Stimulated activated CD4-positive, alpha-beta T cell treated with anti-CD3 and anti-CD28 coated beads, Interleukin-2, amount 100 ng/mL, for 48 hours (primary cell): Measurements from ENCODE around the gene IFFO2.
"Not testable (repeated sequence)": the region's sequence is repeated elsewhere in the genome, so short reads cannot be mapped to it uniquely, and the experiment has no call there.

Experiments
- DNase-seq, 2 donors: peaks; one replicate each; pipeline ENCODE4 v3.0.0-alpha.2; 2020

Gene IFFO2

DNA sequence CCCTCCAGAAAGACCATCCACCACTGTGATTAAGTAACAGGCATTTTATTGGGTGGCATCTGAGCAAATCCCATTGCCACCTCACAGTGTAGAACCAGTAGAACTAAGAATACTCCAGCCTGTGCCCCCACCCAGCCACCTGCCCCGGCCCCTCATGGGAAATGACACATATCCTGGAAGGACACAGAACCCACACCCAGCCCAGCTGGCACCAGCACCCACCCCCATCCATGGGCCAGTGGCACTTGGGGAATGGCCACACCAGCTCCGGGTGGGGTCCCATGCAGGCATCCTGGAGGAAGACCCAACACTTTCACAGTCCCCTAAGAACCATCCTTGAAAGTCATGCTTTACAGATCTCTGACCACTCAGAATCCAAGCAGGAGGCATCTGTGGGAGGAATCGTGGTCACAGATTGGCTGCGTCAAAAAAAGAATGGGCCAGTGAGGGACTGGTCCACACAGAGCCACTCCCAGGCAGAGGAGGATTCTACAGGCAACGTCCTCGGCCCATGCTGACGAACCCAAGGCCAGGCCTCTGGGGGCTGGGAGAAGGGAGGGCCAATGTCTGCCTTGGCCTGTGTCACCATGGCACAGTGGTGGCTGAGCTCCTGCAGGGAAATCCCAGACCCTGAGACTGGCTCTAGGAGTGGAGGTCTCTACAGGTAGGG, 84.9 kb downstream of the IFFO2 start:
- no peak for DNase-seq

- DNase-seq = no peak
Observed at GRCh38 chr1:18870957-18871356, 85.5 kb downstream of the IFFO2 start.

DNA sequence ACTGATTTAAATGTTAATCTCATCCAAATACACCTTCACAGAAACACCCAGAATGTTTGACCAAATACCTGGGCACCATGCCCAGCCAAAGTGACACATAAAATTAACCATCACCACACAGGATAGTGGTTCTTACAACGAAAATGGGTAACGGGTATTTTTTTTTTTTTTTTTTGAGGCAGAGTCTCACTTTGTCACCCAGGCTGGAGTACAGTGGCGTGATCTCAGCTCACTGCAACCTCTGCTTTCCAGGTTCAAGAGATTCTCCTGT, 85.9 kb downstream of the IFFO2 start:
- not testable (repeated sequence) for DNase-seq

DNA sequence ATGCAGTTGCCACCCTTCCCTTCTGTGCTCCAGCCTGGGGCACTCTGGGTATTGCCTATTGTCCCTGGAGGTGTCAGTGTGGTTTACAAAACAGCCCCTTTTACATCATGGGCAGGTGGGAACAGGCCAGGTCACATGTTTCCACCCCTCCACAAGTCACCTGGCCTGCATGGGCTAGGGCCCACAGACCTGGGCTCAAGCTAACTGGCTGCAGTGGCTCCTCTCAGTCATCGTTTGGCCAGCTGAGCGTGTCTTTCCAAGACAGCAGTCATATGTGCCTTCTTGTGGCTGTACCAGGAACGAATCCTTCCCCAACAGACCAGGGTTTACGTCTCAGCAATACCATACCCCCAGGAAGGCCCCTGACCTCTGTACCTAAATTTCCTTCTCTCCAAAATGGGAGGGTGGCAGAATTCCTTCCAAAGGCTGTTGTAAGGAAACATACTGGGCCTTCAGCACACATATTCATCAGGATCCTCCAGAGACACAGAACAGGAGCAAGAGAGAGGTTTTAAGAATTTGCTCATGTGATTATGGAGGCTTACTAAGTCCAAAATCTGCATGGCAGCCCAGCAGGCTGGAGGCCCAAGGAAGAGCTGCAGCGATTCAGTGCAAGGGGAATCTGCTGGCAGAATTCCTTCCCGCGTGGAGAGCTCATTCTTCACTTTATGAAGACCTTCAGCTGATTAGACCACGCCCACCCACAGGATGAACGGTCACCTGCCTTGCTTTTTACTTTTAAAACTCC, 86.5 kb downstream of the IFFO2 start:
- DNase-seq = no peak

DNA sequence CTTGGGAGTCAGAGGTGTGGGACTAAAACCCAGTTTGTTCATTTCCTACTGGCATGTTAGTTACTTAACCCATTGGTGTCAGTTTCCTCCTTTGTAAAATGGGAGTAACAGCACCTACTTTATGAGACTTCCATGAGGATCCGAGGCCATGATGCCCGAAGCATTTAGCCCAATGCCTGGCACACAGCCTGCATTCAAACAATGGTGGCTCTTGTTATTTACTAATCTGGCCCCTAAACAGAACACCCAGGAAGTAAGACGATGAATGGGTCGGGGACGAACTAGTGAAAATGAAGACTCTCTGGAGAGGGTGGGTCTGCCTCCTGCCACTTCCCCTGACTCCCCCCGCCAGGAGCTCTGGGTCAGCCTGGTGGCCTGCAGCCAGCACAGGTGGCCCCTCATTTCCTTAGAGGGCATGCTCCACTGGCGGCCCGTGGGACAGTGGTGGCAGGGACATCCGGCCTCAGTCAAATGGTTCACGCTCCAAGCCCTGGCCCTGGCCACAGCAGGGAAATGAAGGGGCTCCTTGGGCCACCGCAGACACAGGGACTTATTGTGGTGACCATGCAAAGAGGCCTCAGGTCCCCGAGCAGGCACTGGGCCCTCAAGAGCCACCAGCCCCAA, 87.6 kb downstream of the IFFO2 start:
- no peak for DNase-seq

DNA sequence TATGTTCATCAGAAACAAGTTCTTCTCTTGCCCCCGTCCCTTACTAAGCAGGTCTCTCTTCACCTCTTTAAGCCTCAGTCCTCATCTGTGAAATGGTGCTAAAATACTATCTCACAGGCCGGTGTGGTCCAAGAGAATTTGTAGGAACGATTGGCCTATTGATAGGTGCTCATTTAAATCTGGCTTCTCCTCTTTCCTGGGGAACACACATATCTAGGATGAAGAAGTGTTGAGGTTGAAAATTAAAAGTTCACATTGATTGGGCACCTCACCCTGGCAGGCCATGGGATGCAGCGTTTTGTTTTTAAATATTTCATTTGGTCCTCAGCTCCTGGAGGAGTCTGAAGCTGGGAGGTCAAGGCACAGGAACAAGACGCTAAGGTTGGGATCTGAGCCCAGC, 88.1 kb downstream of the IFFO2 start:
- no peak for DNase-seq

GRCh38 chr1:18866846-18867245, 89.6 kb downstream of the IFFO2 start:
- DNase-seq = no peak

DNA sequence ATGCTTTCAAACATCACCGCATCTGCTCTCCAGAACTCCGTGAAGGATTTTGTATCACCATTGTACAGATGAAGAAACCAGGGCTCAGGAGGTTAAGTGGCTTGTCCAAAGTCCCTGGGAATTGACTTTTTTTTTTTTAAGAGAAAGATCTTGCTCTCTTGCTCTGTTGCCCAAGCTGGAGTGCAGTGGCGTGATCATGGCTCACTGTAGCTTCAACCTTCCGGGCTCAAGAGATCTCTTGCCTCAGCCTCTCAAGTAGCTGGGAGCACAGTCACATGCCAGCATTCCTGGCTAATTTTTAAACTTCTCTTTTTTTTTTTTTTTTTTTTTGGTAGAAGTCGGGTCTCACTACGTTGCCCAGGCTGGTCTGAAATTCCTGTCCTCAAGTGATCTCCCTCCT, 90.2 kb downstream of the IFFO2 start:
- no peak for DNase-seq

DNA sequence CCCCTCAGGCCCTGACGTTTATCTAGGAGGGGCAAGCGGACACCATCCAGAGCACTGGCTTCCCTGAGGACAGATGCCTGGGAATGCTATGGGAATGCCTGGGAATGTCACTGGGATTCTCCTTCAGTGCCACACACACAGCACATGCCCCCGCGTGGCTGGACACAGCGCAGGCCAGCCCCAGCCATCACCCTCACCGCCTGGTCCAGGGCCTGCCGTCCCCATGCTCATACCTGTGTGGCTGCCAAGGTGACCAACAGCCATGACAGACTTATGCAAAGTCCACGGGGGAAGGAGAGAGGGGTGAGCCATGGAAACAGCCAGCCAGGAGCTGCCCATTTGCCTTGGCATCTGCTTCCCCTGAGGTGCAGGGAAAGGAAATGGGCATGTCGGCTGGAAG, 91.3 kb downstream of the IFFO2 start:
- DNase-seq = no peak

DNA sequence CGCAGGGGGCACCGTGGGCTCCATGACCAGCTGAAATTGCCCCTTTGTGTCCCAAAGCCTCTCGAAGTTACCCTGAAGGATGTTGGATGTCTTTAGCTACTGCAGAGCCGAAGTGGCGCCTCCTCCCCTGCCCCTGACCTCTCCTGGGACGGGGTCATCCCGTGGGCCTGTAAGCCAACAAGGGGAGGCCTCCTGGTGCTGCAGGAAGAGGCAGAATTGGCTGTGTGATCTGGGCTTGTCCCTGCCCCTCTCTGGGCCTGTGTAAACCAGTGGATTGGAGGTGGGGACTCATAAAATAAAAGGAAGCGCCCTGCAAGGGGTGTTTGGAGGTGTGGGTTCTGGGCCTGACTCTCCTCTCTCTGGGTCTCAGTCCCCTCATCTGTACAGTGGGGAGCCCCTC, 94.9 kb downstream of the IFFO2 start:
- DNase-seq = no peak

- DNase-seq = no peak
Observed at GRCh38 chr1:18861082-18861481, 95.4 kb downstream of the IFFO2 start.

- DNase-seq = no peak
Observed at GRCh38 chr1:18859560-18859959, 96.9 kb downstream of the IFFO2 start, which contains the start of gene TAS1R2. Gene TAS1R2, minus strand, starts transcription at chr1:18859660. Its CDS starts 0 bp downstream, at chr1:18859660.

DNA sequence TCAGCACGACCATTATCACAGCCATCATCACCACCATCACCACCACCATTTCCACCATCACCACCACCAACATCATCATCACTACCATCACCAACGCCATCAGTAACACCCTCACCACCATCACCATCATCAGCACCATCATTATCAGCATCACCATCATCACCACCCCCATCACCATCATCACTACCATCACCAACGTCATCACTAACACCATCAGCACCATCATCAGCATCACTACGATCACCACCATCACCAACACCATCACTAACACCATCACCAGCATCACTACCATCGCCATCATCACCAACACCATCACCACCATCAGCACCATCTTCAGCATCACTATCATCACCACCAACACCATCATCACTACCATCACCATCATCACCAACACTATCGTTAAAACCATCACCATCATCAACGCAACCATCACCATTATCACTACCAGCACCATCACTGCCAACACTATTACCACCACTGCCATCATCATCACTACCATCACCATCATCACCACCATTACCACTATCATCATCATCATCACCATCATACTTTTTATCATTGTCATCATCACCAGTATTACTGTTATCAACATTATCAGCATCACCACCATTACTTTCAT, 98.3 kb downstream of the IFFO2 start:
- DNase-seq = no peak

GRCh38 chr1:18856435-18856834, 100.0 kb downstream of the IFFO2 start:
- DNase-seq = no peak

- DNase-seq = no peak
Observed at GRCh38 chr1:18855573-18855972, 100.9 kb downstream of the IFFO2 start.

DNA sequence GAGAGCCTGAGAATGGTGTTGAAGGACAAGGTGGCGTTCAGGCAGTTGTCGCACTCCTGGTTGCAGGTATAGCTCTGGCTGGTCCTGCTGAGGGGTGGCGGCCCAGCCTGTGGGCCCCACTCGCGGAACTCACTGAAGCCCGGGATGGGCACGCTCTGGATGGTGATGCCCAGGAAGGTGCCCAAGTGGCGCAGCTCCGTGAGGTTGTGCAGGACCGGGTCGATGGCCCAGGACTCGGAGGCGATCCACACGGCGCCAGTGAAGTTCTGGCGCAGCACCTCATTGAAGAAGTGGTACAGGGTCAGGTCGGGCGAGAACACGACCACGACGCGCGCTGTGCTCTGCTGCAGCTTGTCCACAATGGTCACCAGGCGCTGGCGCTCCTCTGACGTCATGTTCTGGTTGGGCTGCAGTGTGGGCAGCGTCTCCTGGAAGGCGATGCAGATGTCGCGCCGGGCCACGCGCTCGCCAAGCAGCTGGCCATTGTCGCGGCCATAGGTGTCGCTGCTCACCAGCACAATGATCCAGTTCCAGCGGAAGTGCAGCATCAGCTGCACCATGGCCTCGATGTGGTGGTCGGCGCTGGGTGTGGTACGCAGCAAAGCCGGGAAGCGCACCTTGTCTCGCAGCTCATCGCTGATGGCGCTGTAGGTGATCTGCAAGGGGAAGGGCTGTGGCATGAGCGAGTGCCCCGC, 102.0 kb downstream of the IFFO2 start:
- DNase-seq = no peak
